Stimulated activated naive CD8-positive, alpha-beta T cell treated with anti-CD3 and anti-CD28 coated beads, Interleukin-15, Interleukin-2, amounts not matched to agents 100 ng/mL and 50 ng/mL, for 24 hours (primary cell): ENCODE measurements around the gene ANKRD12.
"Not testable (repeated sequence)": the region's sequence is repeated elsewhere in the genome, so short reads cannot be mapped to it uniquely, and the experiment has no call there.

Source experiments
- H3K27ac Mint-ChIP-seq: one replicate; pipeline ENCODE4 v1.8.0; 2021; ENCODE audit warnings: mild to moderate bottlenecking, mixed read lengths
- H3K27me3 Mint-ChIP-seq: one replicate; pipeline ENCODE4 v1.8.0; 2021; ENCODE audit warnings: mixed read lengths
- H3K36me3 Mint-ChIP-seq: one replicate; pipeline ENCODE4 v1.8.0; 2021; ENCODE audit warnings: low read depth, mixed read lengths
- H3K4me1 Mint-ChIP-seq: one replicate; pipeline ENCODE4 v1.8.0; 2021; ENCODE audit warnings: low read depth, mixed read lengths
- H3K4me3 Mint-ChIP-seq: one replicate; pipeline ENCODE4 v1.8.0; 2021; ENCODE audit warnings: mild to moderate bottlenecking, mixed read lengths
- H3K9me3 Mint-ChIP-seq: one replicate; pipeline ENCODE4 v1.8.0; 2021; ENCODE audit warnings: mixed read lengths

Gene ANKRD12

GRCh38 chr18:9136315-9137155, at the start of gene ANKRD12:
ANKRD12 (plus strand) TSS chr18:9136781; CDS start chr18:9182433, 45,652 bp downstream.
- no peaks in the 10 kb centered on the region for H3K9me3 Mint-ChIP-seq
- H3K4me1 Mint-ChIP-seq, result peaks cover 61% of the 10 kb centered on the region
- H3K36me3 Mint-ChIP-seq, result peaks cover 42% of the 10 kb centered on the region
- no peaks in the 10 kb centered on the region for H3K27me3 Mint-ChIP-seq
- peak within 1 kb of the TSS; percentile 98 for H3K27ac Mint-ChIP-seq
- peak within 1 kb of the TSS; percentile 93 for H3K4me3 Mint-ChIP-seq

GRCh38 chr18:9087144-9087543, 49.4 kb upstream of the ANKRD12 start:
- Mint-ChIP-seq H3K4me1 (peaks cover 68% of the 10 kb centered on the region), H3K27ac (peak overlapping the region; percentile 16), H3K9me3 (peaks cover 3% of the 10 kb centered on the region), H3K4me3 (no peak overlapping the region), H3K36me3 (no peaks in the 10 kb centered on the region), H3K27me3 (no peaks in the 10 kb centered on the region)

- H3K36me3 Mint-ChIP-seq, result no peaks in the 10 kb centered on the region
- H3K27me3 Mint-ChIP-seq, result no peaks in the 10 kb centered on the region
- H3K27ac Mint-ChIP-seq, result peak overlapping the region; percentile 83
- no peak overlapping the region for H3K4me3 Mint-ChIP-seq
- peaks cover 3% of the 10 kb centered on the region for H3K9me3 Mint-ChIP-seq
- peaks cover 68% of the 10 kb centered on the region for H3K4me1 Mint-ChIP-seq
These were observed 48.3 kb upstream of the ANKRD12 start for GRCh38 chr18:9088252-9088651.

- H3K27me3 Mint-ChIP-seq, H3K9me3 Mint-ChIP-seq, H3K4me3 Mint-ChIP-seq, H3K36me3 Mint-ChIP-seq: not testable (repeated sequence)
- peak overlapping the region; percentile 83 for H3K27ac Mint-ChIP-seq
- H3K4me1 Mint-ChIP-seq, result peaks cover 65% of the 10 kb centered on the region
These were observed 47.9 kb upstream of the ANKRD12 start for GRCh38 chr18:9088727-9089126.

- Mint-ChIP-seq H3K36me3 (no peaks in the 10 kb centered on the region), H3K27ac (peak overlapping the region; percentile 96), H3K4me3 (peak overlapping the region; percentile 78), H3K27me3 (no peaks in the 10 kb centered on the region), H3K4me1 (peaks cover 79% of the 10 kb centered on the region), H3K9me3 (peaks cover 3% of the 10 kb centered on the region)
These were observed 46.0 kb upstream of the ANKRD12 start for GRCh38 chr18:9090578-9090977.

- no peaks in the 10 kb centered on the region for H3K27me3 Mint-ChIP-seq
- peaks cover 81% of the 10 kb centered on the region for H3K4me1 Mint-ChIP-seq
- H3K4me3 Mint-ChIP-seq, result peak overlapping the region; percentile 78
- peaks cover under 1% of the 10 kb centered on the region for H3K9me3 Mint-ChIP-seq
- H3K27ac Mint-ChIP-seq, result peak overlapping the region; percentile 96
- H3K36me3 Mint-ChIP-seq, result no peaks in the 10 kb centered on the region
These were observed 45.5 kb upstream of the ANKRD12 start for GRCh38 chr18:9091066-9091476.

- H3K36me3 Mint-ChIP-seq, result no peaks in the 10 kb centered on the region
These were observed 43.9 kb upstream of the ANKRD12 start for GRCh38 chr18:9092665-9093064.

GRCh38 chr18:9093109-9093508, 43.5 kb upstream of the ANKRD12 start:
- not testable (repeated sequence) for H3K4me3 Mint-ChIP-seq, H3K36me3 Mint-ChIP-seq, H3K9me3 Mint-ChIP-seq, H3K27me3 Mint-ChIP-seq
- Mint-ChIP-seq H3K27ac (peak overlapping the region; percentile 56), H3K4me1 (peaks cover 87% of the 10 kb centered on the region)

More at GRCh38 chr18:9092665-9093064, 43.9 kb upstream of the ANKRD12 start:
- Mint-ChIP-seq H3K27me3 (no peaks in the 10 kb centered on the region), H3K9me3 (no peaks in the 10 kb centered on the region), H3K4me3 (no peak overlapping the region), H3K27ac (peak overlapping the region; percentile 41), H3K4me1 (peaks cover 86% of the 10 kb centered on the region)

- H3K27ac Mint-ChIP-seq, result peak overlapping the region; percentile 99
- no peaks in the 10 kb centered on the region for H3K36me3 Mint-ChIP-seq
- H3K27me3 Mint-ChIP-seq, result no peaks in the 10 kb centered on the region
- H3K9me3 Mint-ChIP-seq, result no peaks in the 10 kb centered on the region
- H3K4me3 Mint-ChIP-seq, result peak overlapping the region; percentile 79
- peaks cover 75% of the 10 kb centered on the region for H3K4me1 Mint-ChIP-seq
These were observed 42.0 kb upstream of the ANKRD12 start for GRCh38 chr18:9094307-9095226.

- peak overlapping the region; percentile 79 for H3K4me3 Mint-ChIP-seq
- no peaks in the 10 kb centered on the region for H3K36me3 Mint-ChIP-seq
- peak overlapping the region; percentile 99 for H3K27ac Mint-ChIP-seq
- peaks cover 69% of the 10 kb centered on the region for H3K4me1 Mint-ChIP-seq
- no peaks in the 10 kb centered on the region for H3K9me3 Mint-ChIP-seq
- H3K27me3 Mint-ChIP-seq, result no peaks in the 10 kb centered on the region
These were observed 41.1 kb upstream of the ANKRD12 start for GRCh38 chr18:9095297-9096006.

- no peaks in the 10 kb centered on the region for H3K36me3 Mint-ChIP-seq
- H3K27me3 Mint-ChIP-seq, result no peaks in the 10 kb centered on the region
- H3K9me3 Mint-ChIP-seq, result no peaks in the 10 kb centered on the region
- peak overlapping the region; percentile 99 for H3K27ac Mint-ChIP-seq
- H3K4me1 Mint-ChIP-seq, result peaks cover 67% of the 10 kb centered on the region
- peak overlapping the region; percentile 79 for H3K4me3 Mint-ChIP-seq
These were observed 40.6 kb upstream of the ANKRD12 start for GRCh38 chr18:9096007-9096371.

GRCh38 chr18:9096685-9097084, 39.9 kb upstream of the ANKRD12 start:
- Mint-ChIP-seq H3K27me3 (no peaks in the 10 kb centered on the region), H3K36me3 (no peaks in the 10 kb centered on the region)

GRCh38 chr18:9097349-9097748, 39.2 kb upstream of the ANKRD12 start:
- Mint-ChIP-seq H3K36me3 (no peaks in the 10 kb centered on the region), H3K27ac (peak overlapping the region; percentile 81), H3K27me3 (no peaks in the 10 kb centered on the region), H3K9me3 (no peaks in the 10 kb centered on the region), H3K4me3 (no peak overlapping the region), H3K4me1 (peaks cover 60% of the 10 kb centered on the region)

More at GRCh38 chr18:9096685-9097084, 39.9 kb upstream of the ANKRD12 start:
- H3K4me1 Mint-ChIP-seq, result peaks cover 65% of the 10 kb centered on the region
- peak overlapping the region; percentile 82 for H3K27ac Mint-ChIP-seq
- no peak overlapping the region for H3K4me3 Mint-ChIP-seq
- no peaks in the 10 kb centered on the region for H3K9me3 Mint-ChIP-seq

- no peaks in the 10 kb centered on the region for H3K27me3 Mint-ChIP-seq
- no peak overlapping the region for H3K4me3 Mint-ChIP-seq
- H3K36me3 Mint-ChIP-seq, result peaks cover 28% of the 10 kb centered on the region
- no peak overlapping the region for H3K27ac Mint-ChIP-seq
- H3K9me3 Mint-ChIP-seq, result no peaks in the 10 kb centered on the region
- H3K4me1 Mint-ChIP-seq, result peaks cover 50% of the 10 kb centered on the region
These were observed 35.8 kb upstream of the ANKRD12 start for GRCh38 chr18:9100796-9101195.
